HEK293 (cell line): ENCODE results near the gene EMD.

Source experiments
- CTCF ChIP-seq: fragments of 450-650 bp; formaldehyde crosslinking; IDR thresholded peaks from 2 replicates; pipeline ENCODE4 v1.5.1; 2016; ENCODE audit warnings: missing biosample characterization, missing genetic modification characterization
- HOXD13 ChIP-seq: sonication (generic); formaldehyde crosslinking; IDR thresholded peaks from 2 replicates; pipeline ENCODE4 v1.8.0; 2022; ENCODE audit warnings: missing genetic modification reagents, borderline replicate concordance
- MEIS1 ChIP-seq: sonication (generic); formaldehyde crosslinking; IDR thresholded peaks from 2 replicates; pipeline ENCODE4 v1.8.1; 2022; ENCODE audit warnings: missing genetic modification reagents, mild to moderate bottlenecking, borderline replicate concordance
- WT1 ChIP-seq: fragments of 450-650 bp; formaldehyde crosslinking; IDR thresholded peaks from 2 replicates; pipeline ENCODE4 v1.5.1; 2016; ENCODE audit warnings: missing biosample characterization, missing genetic modification characterization
- YY1 ChIP-seq: fragments of 450-650 bp; formaldehyde crosslinking; IDR thresholded peaks from 2 replicates; pipeline ENCODE4 v1.5.1; 2018; ENCODE audit warnings: missing biosample characterization, missing genetic modification characterization
- ZNF157 ChIP-seq: fragments of 450-650 bp; formaldehyde crosslinking; IDR thresholded peaks from 2 replicates; pipeline ENCODE4 v1.5.1; 2016; ENCODE audit warnings: missing biosample characterization, missing genetic modification characterization
- ZNF221 ChIP-seq: fragments of 450-650 bp; formaldehyde crosslinking; IDR thresholded peaks from 2 replicates; pipeline ENCODE4 v1.5.1; 2017; ENCODE audit warnings: missing biosample characterization, missing genetic modification characterization, borderline replicate concordance
- ZNF24 ChIP-seq: fragments of 450-650 bp; formaldehyde crosslinking; IDR thresholded peaks from 2 replicates; pipeline ENCODE4 v1.5.1; 2016; ENCODE audit warnings: missing biosample characterization, missing genetic modification characterization
- ZNF274 ChIP-seq, 2 experiments: fragments of 200-500 bp in 1 of 2; fragments of 450-650 bp in 1 of 2; sonication (Bioruptor generic) in 1 of 2; formaldehyde crosslinking in 1 of 2; IDR thresholded peaks; 2 replicates each; pipeline versions ENCODE4 v1.5.1 to v1.6.1; 2014 to 2016; ENCODE audit warnings: borderline replicate concordance in 1 of 2, inconsistent platforms in 1 of 2, low read length in 1 of 2, missing biosample characterization in 1 of 2, missing genetic modification characterization in 1 of 2
- ZNF311 ChIP-seq: fragments of 450-650 bp; formaldehyde crosslinking; IDR thresholded peaks from 2 replicates; pipeline ENCODE4 v1.5.1; 2017; ENCODE audit warnings: missing biosample characterization, missing genetic modification characterization, borderline replicate concordance
- ZNF621 ChIP-seq: fragments of 450-650 bp; formaldehyde crosslinking; IDR thresholded peaks from 2 replicates; pipeline ENCODE4 v1.5.1; 2017; ENCODE audit warnings: missing biosample characterization, missing genetic modification characterization
- ZNF776 ChIP-seq: fragments of 450-650 bp; formaldehyde crosslinking; IDR thresholded peaks from 2 replicates; pipeline ENCODE4 v1.5.0; 2017; ENCODE audit warnings: missing biosample characterization, missing genetic modification characterization, borderline replicate concordance
- ZNF791 ChIP-seq: fragments of 450-650 bp; formaldehyde crosslinking; IDR thresholded peaks from 2 replicates; pipeline ENCODE4 v1.5.1; 2016; ENCODE audit warnings: missing biosample characterization, missing genetic modification characterization
- TF ChIP-seq, protein P1 (sequence below): fragments of 450-650 bp; formaldehyde crosslinking; optimal IDR thresholded peaks from 2 replicates; pipeline ENCODE3; 2016; ENCODE audit warnings: missing biosample characterization, mild to moderate bottlenecking, missing genetic modification characterization

DNA sequence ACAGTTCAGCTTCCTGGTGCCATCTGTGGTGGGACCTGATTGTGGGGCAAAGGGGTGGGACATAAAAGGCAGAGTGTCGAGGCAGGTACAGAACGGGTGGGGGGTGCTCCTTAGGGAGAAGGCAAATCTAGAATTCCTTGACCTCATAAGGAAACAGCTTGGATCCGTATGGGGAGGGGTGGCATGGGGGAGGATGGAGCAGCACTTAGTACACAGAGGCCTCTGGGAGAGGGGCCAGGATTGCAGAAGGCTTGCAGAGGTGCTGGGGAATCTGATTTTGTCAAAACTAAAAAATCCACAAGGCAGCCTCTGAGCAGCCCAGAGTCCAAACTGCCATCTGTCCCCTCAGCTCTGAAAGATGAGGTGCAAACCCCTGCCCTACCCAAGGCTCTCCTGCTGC, 2.3 kb upstream of the EMD start:
- TF ChIP-seq, protein P1, sequence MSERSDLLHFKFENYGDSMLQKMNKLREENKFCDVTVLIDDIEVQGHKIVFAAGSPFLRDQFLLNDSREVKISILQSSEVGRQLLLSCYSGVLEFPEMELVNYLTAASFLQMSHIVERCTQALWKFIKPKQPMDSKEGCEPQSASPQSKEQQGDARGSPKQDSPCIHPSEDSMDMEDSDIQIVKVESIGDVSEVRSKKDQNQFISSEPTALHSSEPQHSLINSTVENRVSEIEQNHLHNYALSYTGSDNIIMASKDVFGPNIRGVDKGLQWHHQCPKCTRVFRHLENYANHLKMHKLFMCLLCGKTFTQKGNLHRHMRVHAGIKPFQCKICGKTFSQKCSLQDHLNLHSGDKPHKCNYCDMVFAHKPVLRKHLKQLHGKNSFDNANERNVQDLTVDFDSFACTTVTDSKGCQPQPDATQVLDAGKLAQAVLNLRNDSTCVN (tag by site-specific recombination) = no peak
- TF ChIP-seq WT1 (no peak), MEIS1 (CRISPR knock-in tag) (no peak), ZNF157 (tag by site-specific recombination) (no peak), CTCF (tag by site-specific recombination) (no peak), HOXD13 (no peak), ZNF311 (tag by site-specific recombination) (no peak), ZNF274 (IDR thresholded peaks at IDR 0.05; ENCODE audit: low read length) (no peak), ZNF274 (tag by site-specific recombination; IDR thresholded peaks at IDR 0.05; ENCODE audit: borderline replicate concordance) (no peak), ZNF24 (tag by site-specific recombination) (no peak), ZNF791 (no peak), YY1 (no peak), ZNF621 (tag by site-specific recombination) (no peak), ZNF776 (tag by site-specific recombination) (no peak), ZNF221 (no peak)
